Right lobe of liver (tissue), 6 donors: ENCODE data around the gene MLXIPL. TPM values are rescaled to one million over a fixed set of nuclear protein-coding genes. Genes with fewer than 3 reads are reported as not detected.
A peak's percentile ranks its signal among the peaks of the same experiment; 100 is the strongest.
"Not testable (repeated sequence)": the region's sequence is repeated elsewhere in the genome, so short reads cannot be mapped to it uniquely, and the experiment has no call there.

Experiments
- ATAC-seq, 4 donors: fragments of 200-7000 bp; cut with Tn5 transposase; one replicate each; pipeline ENCODE4 v1.9.1; 2020; ENCODE audit warnings: mild to moderate bottlenecking in 4 of 4, moderate library complexity in 4 of 4
- DNase-seq, 3 donors: peaks; one replicate each; pipeline ENCODE4 v3.0.0-alpha.2; 2020
- H3K27ac ChIP-seq, 3 donors: fragments of 200-600 bp; one replicate each; pipeline ENCODE4 v1.8.0; 2022
- H3K27me3 ChIP-seq, 2 donors: fragments of 200-600 bp; one replicate each; pipeline ENCODE4 v1.8.0; 2022
- H3K36me3 ChIP-seq, 4 donors: fragments of 200-600 bp; sonication (generic) in 1 of 4; one replicate each; pipeline versions ENCODE4 v1.5.1 to v1.8.0; 2017 to 2022; ENCODE audit warnings: control low read depth in 1 of 4
- H3K4me1 ChIP-seq, 4 donors: fragments of 200-600 bp; sonication (generic) in 1 of 4; one replicate each; pipeline versions ENCODE4 v1.5.1 to v1.8.0; 2017 to 2022; ENCODE audit warnings: control low read depth in 1 of 4
- H3K4me3 ChIP-seq, 3 donors: fragments of 200-600 bp; one replicate each; pipeline ENCODE4 v1.8.0; 2022
- H3K9me3 ChIP-seq, 4 donors: fragments of 200-600 bp; sonication (generic) in 1 of 4; one replicate each; pipeline versions ENCODE4 v1.5.1 to v1.8.0; 2017 to 2022; ENCODE audit warnings: control low read depth in 1 of 4
- CTCF ChIP-seq, 4 donors: fragments of 200-600 bp in 3 of 4; fragments of 450-650 bp in 1 of 4; IDR thresholded peaks; one replicate each; pipeline versions ENCODE4 v1.5.1 to v1.8.0; 2016 to 2022; ENCODE audit warnings: antibody characterized with exemption in 4 of 4, mild to moderate bottlenecking in 2 of 4
- POLR2A ChIP-seq: fragments of 450-650 bp; IDR thresholded peaks from one replicate; pipeline ENCODE4 v1.6.1; 2017; ENCODE audit warnings: antibody characterized with exemption, mild to moderate bottlenecking
- WGBS: methylation state at CpG from one replicate; pipeline ENCODE4 v1.1.6; 2018; ENCODE audit warnings: low coverage, low lambda C conversion rate; ENCODE audit not compliant: insufficient coverage; ENCODE audit errors: missing lambda C conversion rate; 5-methylcytosine and 5-hydroxymethylcytosine counted together
- intact Hi-C, 2 donors: fragments of 100-400 bp; cut with DNase I; formaldehyde crosslinking; loops; one replicate each; pipeline versions ENCODE4 v1.11.2 to v1.14.1; 2022
- total RNA-seq, 6 experiments: library from RNA; depleted of rRNA in 2 of 6; stranded (reverse); fragments of >200 nt in 2 of 6; fragmentation: NEBNext Ultra II Directional in 3 of 6; extraction: Animal tissue kit (Norgen Biotek cat#: 25700) in 3 of 6; gene quantifications; one replicate each; pipeline versions ENCODE4 v1.1.0 to v1.2.4, GENCODE V29; 2016 to 2023
- donor health status: DM: no; HTN: yes; CAD: no.
- donor health status: DM: no; HTN: no; CAD: no.
- donor health status: DM: no; HTN: no; CAD: no.
- donor health status: DM: no; HTN: yes; CAD: no.
- donor health status: DM: no; HTN: yes; CAD: no.

The MLXIPL gene
- total RNA-seq, 6 experiments from 2014 or later: 53.5 to 552 (median 225) TPM

GRCh38 chr7:73593207-73594045, 30.9 kb downstream of the MLXIPL start:
- intact Hi-C loops: no loop called here
- DNase-seq: peak in 1 of 3 donors; percentile 51
- Histone ChIP-seq H3K4me1 (no peaks in the 10 kb centered on the region), H3K9me3 (no peaks in the 10 kb centered on the region), H3K27me3 (no peaks in the 10 kb centered on the region), H3K4me3 (no peak overlapping the region), H3K27ac (no peak overlapping the region), H3K36me3 (peaks cover 0 to 24% (median 8%) of the 10 kb centered on the region in 4 donors)
- TF ChIP-seq POLR2A (no peak), CTCF (IDR thresholded peaks at IDR 0.05) (no peak)
- peak in 3 of 4 donors; percentile 7 to 17 (median 12) for ATAC-seq
- no CpG with 5 or more reads among the region's 14 CpGs for WGBS

- Histone ChIP-seq H3K27ac (no peak overlapping the region), H3K9me3 (no peaks in the 10 kb centered on the region), H3K4me3 (no peak overlapping the region), H3K4me1 (peaks cover 0 to 6% (median 0%) of the 10 kb centered on the region in 4 donors), H3K36me3 (no peaks in the 10 kb centered on the region), H3K27me3 (no peaks in the 10 kb centered on the region)
- intact Hi-C loops: no loop called here
- WGBS: 79% methylated on average over 12 of the region's 12 CpGs
- TF ChIP-seq CTCF (IDR thresholded peaks at IDR 0.05) (no peak), POLR2A (no peak)
- peak in 3 of 4 donors; percentile 1 to 5 (median 1) for ATAC-seq
- DNase-seq: peak in 1 of 3 donors; percentile 52
These were observed 37.4 kb downstream of the MLXIPL start for GRCh38 chr7:73586911-73587310.

- no peak for ATAC-seq
- H3K27ac ChIP-seq: no peak overlapping the region
- no peaks in the 10 kb centered on the region for H3K27me3 ChIP-seq
- WGBS: no CpG with 5 or more reads among the region's 2 CpGs
- no peaks in the 10 kb centered on the region for H3K36me3 ChIP-seq
- DNase-seq: peak in 1 of 3 donors; percentile 20
- H3K9me3 ChIP-seq: no peaks in the 10 kb centered on the region
- intact Hi-C loops: no loop called here
- H3K4me1 ChIP-seq: peaks cover 0 to 6% (median 0%) of the 10 kb centered on the region in 4 donors
- no peak overlapping the region for H3K4me3 ChIP-seq
- TF ChIP-seq POLR2A (no peak), CTCF (IDR thresholded peaks at IDR 0.05) (no peak)
These were observed 39.1 kb downstream of the MLXIPL start for GRCh38 chr7:73585196-73585595.

- Histone ChIP-seq H3K36me3 (no peaks in the 10 kb centered on the region), H3K27me3 (no peaks in the 10 kb centered on the region), H3K4me1 (peaks cover 0 to 6% (median under 1%) of the 10 kb centered on the region in 4 donors), H3K4me3 (no peak overlapping the region), H3K27ac (no peak overlapping the region), H3K9me3 (no peaks in the 10 kb centered on the region)
- DNase-seq (peak in 1 of 3 donors; percentile 41), ATAC-seq (no peak)
- no peak for TF ChIP-seq POLR2A
- TF ChIP-seq CTCF (IDR thresholded peaks at IDR 0.05): no peak
- intact Hi-C loops: no loop called here
- WGBS: 64% methylated on average over 5 of the region's 6 CpGs
These were observed 41.6 kb downstream of the MLXIPL start for GRCh38 chr7:73582664-73583202.

GRCh38 chr7:73581006-73581405, 43.3 kb downstream of the MLXIPL start:
- 48% methylated on average over 9 of the region's 9 CpGs for WGBS
- ATAC-seq, H3K4me1 ChIP-seq, H3K4me3 ChIP-seq, H3K36me3 ChIP-seq, H3K9me3 ChIP-seq, H3K27ac ChIP-seq, H3K27me3 ChIP-seq, intact Hi-C loops: not testable (repeated sequence)
- peak in 2 of 3 donors; percentile 21 to 35 for DNase-seq
